NCI-H1694 (cell line): ENCODE data around the gene ABCA3.
"Not testable (repeated sequence)": the region's sequence is repeated elsewhere in the genome, so short reads cannot be mapped to it uniquely, and the experiment has no call there.

Source experiments
- DNase-seq: peaks from one replicate; lab custom pipeline; 2025; lab: John Stamatoyannopoulos, UW

ABCA3 gene

DNA sequence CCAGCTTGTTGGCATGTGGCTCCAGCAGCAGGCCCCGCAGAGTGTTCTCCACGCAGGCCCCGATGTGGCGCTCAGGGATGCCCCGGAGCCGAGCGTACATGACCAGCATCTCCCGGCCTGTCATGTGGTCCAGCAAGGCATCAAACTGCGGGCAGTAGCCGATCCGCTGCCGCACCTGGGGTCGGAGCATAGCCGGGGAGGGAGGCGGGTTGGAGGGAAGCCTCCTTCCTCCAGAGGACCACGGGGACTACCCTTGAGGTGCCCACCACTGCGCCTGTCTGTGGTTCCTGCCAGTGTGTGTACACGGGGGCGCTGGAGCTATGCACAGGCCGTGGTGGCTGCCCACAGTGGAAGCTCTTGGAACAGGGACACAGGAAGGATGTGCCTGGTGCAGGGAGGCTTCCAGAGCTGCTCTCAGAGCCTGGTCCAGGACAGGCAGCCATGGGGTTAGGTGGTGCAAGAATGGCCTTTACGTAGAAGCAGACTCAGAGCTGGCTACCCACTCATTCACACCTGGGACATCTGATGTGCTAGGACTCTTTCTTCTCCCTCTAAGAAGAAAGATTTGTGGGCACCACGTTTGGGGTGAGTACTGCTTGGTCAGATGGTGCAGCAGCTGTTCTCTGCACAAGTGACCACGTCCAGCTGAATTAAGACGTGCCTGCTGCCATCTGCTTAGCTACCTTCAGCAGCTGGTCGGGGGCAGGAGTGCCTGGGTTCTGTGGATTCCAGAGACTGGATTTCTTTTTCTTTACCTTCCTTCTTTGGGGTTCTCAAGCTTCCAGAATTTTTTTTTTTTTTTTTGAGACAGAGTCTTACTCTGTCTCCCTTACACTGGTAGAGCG lies 61.4 kb downstream of the ABCA3 start:
- no peak for DNase-seq

DNA sequence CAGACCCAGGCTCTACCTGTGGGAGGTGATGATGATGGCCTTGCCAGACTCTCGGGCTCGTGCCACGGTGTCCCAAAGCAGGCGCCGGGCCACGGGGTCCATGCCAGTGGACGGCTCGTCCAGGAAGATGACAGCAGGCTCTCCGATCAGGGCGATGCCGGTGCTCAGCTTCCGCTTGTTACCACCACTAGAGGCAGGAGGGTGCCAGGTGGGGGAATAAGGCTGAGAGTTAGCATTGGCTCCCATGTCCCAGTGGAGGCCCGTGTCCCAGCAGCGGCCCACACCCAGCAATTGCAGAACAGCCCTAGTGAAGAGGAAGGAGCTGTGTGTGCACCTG lies 62.3 kb downstream of the ABCA3 start:
- no peak for DNase-seq

DNA sequence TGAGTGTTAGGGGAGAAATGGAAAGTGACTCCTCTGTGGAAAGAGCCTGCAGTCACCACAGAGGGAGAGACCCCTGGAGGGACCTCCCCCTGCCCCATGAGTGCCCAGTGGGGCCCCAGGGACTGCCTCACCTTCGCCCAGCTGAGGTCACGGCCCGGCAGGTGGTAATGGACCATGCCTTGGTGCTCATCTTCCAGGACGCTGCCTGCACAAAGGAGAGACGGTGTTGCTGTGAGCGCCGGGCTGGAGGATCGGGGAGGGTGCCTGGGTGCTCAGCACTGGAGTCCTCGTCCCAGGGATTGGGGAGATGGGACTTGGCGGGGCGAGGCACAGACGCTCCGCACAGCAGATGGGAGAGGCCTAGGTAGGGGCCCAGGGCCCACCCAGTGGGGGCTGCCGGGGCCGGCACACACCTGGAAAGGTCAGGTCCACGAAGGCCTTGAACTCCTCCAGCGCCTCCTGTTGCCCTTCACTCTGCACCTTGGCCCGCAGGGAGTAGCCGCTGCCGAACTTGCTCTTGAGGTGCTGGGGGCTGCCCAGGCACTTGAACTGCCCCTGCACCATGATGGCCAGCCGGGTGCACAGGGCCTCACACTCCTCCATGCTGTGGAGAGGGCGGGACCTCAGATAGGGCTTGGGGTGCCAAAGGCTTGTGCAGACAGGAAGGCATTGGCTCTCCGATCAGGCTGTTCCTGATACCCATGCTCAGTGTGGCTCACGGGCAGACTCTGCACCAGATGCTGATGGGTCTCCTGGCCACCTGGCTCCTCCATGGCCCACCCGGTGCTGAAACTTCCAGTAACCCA lies 62.9 kb downstream of the ABCA3 start:
- no peak for DNase-seq

DNA sequence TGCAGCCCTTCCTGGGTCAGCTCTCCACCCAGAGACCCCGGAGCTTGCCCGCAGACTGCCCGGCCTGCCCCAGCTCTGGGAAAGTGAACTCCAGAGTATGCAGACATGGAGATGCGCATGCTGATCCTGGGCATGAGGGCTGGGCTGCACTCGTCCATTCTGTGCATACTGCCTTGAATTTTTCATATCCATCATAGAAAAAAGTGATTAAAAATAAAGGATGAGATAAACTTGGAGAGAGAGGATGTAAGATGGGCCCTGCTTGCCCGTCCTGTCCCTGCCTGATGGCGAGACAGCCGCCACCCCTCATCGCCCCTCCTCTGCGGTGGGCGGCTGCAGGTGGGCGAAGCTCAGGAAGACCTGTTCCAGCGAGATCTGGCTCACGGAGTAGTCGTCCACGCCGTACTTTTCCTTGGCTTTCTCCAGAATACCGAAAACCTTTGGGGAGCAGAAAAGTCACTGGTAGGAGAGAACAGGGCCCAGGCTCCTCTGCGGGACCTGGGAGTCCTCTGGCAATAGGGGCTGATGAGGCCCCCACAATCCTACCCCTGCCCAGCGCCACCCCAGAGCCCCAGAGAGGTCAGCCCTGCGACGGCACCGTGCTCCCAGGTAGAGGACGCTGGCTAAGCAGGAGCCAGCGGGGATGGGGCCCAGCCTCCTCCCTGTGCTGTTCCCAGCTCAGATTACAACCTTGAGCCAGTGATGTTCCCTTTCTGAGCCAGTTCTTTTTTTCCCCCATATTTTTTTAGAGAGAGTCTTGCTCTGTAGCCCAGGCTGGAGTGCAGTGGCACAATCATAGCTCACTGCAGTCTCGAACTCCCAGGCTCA lies 63.9 kb downstream of the ABCA3 start:
- no peak for DNase-seq

DNA sequence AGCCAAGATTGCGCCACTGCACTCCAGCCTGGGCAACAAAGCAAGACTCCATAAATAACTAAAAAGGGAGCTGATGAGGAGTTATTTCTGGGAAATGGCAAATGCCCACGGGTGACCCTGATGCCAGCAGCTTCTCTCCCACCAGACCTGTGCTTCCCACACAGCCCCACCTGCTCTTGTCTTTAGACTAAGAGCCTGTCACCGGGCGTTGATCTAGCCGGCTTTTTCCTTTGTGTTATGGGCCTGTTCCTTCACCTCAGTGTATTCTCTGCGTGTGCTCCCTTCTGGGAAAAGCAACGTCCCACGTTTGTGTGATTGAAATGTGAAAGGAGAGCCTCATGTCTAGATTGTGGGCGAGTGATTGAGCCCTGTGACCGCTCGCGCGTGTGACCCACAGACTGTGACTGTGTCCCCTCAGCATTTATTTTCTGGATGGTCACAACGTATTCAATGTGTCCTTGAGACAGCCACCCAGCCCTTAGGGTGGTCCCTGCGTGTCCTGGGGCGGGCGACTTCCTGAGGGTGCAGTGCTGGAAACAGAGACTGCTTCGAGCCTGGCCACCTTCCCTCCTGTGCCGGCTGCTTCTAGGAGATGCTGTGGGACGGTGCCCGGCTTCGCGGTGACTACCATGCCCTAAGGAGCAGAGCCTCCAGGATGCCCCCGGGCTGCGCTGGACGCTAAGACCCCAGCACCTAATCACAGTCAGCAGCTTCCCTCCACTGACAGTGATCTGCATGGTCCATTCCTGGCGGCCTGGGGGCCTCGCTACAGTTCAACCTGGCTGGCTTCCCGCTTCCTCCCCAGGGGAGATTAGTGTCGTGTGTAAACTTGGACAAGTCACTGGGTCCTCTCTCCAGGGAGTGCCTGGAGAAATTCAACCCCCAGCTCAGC lies 64.8 kb downstream of the ABCA3 start:
- DNase-seq: no peak

DNA sequence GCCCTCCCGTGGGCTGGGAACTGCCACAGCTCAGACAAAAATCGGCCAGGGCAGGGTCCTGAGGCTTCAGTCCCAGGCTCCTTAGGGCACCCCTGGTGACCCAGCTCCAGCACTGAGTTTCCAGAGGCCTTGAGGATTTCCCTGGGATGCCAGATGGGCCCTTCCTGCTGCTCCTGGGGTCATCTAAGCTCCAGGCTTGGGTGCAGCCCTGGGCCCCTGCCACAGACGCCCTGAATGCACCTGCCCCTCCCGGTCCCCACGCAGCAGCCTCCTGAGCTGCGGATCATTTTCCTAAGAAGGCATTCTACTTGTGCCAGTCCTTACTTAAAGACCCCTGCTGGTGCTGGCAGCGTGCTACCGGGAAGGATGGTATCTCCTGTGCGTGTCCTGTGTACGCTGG lies 66.6 kb downstream of the ABCA3 start:
- DNase-seq: no peak

DNA sequence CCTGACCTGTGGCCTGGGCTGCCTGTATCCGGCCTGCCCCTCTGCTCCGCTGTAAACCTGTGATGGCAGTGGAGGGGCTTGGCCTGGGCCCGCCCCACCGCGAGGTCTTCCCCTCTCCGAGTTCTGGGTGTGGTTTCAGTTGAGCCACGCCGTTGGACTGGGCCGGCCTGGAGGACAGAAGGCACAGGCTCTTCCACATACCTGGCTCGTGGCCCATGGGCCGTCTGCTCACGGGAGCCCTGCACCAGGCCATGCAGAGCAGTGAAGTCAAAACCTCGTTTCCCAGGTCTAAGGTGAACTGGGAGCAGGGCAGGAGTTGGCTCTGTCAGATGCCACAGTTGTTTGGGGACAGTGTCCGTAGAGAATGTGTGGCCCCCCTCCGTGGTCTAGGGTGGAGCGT lies 67.0 kb downstream of the ABCA3 start:
- no peak for DNase-seq

DNA sequence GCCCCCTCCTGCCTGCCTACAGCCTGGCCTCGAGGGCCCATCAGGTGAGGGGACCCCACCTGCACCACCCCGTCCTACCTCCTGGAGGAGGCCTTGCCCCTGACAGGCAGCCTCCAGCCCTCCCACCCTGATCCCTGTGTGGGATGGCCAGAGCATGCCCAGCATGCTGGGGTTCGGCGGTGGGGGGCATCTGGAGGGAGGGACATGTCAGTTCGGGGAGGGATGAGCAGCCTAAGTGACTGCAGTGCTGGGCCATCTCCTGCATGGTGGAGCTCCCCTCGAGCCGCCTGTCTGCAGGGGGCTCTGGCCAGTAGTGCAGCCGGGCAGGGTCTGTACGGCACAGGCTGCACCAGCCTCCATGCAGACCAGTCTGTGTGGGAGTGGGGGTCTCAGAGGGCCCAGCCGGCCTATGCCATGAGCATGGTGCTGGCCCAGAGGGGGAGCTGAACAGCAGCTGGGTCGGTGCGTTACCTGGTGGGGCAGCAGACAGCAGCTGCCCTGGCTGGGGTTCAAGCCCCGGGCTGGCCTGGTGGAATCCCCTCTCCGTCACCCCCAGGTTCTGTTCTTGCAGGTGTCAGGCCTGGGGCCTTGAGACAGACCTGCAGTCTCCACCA lies 68.6 kb downstream of the ABCA3 start:
- no peak for DNase-seq

DNA sequence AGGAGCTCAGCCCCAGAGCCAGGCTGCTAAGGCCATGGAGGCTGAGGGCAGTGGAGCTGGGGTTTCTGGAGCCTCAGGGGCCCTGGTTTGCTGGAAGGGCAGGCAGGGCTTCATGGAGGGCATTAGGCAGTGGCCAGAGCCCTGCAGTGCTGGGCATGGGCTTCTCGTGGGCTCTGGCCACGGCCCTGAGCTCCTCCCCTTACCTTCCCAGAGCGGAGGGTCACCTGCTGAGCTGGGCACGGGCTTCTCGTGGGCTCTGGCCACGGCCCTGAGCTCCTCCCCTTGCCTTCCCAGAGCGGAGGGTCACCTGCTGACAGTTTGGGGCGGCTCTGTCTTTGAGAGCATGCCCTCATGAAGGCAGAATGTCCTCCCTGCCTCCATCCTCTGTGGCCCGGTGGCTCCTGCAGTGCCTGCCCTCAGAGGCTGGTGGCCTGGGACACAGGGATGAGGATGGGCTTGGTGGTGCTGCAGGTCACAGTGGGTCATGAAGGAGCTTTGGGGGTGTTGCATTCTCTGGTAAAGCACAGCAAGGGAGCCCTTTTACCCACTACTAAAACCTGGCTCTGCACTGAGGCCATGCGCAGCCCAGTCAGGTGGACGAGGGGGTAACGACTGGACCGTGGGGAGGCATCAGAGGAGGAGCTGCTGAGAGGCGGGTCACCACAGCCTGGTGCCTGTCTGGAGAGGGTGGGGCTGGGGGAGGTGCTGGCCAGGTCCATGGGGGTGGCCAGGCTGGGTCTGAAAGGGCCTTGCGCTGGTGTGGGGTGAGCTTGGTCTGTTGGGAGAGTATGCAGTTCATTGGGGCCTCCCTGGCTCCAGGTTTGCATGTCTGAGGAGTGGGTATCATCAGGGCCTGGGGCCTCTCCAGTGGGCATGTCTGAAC lies 69.7 kb downstream of the ABCA3 start:
- DNase-seq: no peak

DNA sequence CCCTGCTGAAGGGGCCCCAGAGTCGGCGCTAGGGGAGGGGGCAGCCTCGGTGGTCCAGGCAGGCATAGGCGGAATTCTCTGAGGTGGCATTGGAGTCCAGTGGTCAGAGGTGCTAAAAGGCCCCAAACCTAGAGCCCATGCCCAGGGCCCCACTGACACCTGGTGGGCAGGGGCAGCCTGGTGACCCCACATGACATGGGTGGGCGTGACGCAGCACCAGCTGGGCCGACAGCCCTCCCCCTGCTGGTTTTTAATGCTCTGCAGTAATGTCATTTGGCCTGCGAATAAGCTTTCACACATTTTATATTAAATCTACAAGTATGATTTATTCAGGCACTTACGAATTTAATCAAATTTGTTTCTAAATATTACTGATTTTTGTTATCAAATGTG lies 70.5 kb downstream of the ABCA3 start:
- DNase-seq: no peak

DNA sequence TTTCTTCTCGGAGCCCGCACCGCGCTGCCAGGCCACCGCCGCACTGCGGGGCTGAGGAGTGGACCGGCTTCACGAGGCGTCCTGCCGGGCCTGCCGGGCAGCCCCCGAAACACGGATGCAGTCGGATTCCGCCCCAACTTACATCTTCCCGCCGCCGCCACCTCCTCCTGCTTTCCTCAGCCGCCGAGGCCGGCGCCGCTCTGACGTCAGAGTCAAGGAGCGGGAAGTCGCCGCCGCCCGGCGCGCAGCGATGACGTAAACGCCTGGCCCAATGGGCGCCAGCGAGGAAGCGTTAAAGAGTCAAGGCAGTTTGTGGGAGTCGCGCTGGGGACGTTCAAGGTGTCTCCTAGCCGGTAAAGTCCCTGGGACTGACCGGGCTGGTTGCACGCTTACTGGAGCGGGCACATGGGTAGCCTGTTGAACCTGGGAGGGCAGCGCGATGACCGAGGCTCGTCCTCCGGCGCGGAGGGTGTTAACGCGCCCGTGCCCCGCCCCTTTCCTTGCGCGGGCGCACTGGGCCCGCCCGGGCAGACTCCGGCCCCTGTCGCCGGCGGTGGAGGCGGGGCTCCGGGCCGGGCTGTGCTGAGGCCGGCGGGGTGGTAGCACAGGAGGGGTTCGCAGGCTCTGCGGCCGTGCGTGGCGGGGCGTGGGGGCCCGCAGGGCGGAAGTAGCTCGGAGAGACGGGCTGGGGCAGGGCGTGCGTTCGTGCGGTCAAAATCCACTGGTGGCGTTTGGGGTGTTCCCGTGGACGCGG lies 72.4 kb downstream of the ABCA3 start, which contains the start of gene RNPS1:
RNPS1 (minus strand) TSS at position 214 of the 754 bp plus-strand sequence. CDS start 3,483 bp downstream, outside the sequence.
- DNase-seq: peak; percentile 71

DNA sequence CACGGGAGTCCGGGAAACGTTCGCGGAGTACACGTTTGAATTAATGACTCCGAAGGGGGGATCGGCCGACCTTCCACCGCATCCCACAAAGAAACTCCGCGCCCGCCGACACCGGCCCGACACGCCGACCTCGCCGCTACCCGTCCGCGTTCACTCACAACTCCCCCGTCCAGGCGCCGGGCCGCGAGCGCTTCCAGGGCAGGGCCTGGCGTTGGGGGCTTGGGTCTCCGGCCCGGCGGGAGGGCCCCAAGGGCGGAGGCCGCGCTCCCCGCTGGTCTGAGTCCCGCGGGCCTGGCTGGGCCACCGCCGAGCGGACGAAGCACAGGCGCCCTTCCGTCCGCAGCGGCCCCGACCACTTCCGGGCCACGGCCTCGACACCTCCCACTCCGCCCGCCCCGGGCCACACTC lies 73.0 kb downstream of the ABCA3 start:
- DNase-seq: not testable (repeated sequence)

DNA sequence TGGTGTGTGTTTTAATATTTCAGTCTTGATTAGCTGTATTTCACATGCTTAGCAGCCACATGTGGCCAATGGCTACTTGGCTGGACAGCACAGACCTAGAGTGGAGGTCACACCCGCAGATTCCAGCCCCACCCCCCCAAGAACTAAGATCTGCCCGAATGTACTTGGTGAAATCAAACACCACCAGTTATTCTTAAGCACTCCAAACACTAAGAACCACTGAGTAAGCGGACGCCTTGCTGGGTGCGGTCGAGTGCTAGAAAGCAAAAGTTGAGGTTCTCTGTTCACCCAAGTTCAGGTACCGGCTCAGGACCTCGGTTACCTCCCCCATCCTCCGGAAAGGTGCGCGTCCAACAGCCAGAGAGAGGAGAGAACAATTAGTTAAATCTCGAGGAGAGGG lies 73.6 kb downstream of the ABCA3 start:
- DNase-seq: not testable (repeated sequence)

DNA sequence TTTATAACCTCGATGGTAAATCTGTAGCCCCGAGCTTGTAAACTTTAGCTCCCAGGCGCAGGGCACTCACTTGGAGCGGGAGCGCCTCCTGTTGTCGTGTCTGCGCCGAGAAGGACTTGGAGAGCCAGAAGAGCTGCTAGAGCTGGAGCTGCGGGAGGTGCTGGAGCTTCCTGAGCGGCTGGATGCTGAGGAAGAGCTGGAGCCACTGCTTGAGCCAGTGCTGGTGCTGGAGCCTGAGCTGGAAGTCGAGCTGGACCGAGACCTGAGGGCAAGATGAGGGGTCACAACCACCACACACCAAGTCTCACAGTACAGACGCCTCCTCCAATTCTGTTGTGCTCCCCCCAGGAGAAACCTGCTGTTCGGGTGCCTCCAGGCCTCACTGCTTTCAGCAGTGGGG lies 77.5 kb downstream of the ABCA3 start:
- DNase-seq: not testable (repeated sequence)

DNA sequence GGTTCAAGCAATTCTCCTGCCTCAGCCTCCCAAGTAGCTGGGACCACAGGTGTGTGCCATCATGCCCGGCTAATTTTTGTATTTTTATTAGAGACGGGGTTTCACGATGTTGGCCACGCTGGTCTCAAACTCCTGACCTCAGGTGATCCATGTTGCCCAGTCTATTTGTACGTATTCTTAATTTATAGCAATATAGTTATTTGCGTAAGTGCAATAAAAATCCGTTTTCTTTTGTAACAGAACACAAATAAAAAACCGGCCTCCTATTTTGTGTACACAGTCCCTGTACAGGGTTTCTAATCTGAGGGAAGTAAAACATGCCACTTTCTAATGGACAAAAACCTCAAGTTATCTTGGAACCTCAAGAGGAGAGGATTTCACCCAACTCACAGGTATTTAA lies 80.3 kb downstream of the ABCA3 start:
- no peak for DNase-seq

DNA sequence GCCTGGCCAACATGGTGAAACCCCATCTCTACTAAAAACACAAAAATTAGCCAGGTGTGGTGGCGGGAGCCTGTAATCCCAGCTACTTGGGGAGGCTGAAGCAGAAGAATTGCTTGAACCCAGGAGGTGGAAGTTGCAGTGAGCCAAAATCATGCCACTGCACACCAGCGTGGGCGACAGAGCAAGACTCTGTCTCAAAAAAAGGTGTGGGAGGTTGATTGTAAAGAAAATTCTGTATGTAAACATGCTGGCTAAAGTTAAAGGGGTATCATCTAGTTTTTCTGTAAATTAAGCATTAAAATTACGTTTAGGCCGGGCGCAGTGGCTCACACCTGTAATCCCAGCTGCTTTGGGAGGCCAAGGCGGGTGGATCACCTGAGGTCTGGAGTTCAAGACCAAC lies 82.0 kb downstream of the ABCA3 start:
- not testable (repeated sequence) for DNase-seq

DNA sequence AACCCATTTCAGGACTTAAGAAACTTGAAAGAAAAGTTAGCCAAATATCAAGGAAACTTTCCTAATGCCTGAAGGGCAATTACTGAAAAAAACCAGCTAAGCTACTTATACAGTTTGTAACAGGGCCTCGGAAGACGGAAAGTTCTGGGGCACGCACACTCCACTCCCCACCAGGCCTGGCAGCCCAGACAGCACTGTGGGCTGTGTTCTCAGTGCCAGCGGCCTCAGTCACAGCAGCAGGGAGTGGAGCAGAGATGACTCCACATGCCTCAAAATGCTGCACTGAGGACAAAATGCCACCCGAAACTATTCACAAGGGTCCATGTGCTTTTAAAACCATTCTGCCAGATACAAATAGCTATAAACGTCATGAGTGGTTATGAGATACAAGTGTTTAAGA lies 82.8 kb downstream of the ABCA3 start:
- no peak for DNase-seq

DNA sequence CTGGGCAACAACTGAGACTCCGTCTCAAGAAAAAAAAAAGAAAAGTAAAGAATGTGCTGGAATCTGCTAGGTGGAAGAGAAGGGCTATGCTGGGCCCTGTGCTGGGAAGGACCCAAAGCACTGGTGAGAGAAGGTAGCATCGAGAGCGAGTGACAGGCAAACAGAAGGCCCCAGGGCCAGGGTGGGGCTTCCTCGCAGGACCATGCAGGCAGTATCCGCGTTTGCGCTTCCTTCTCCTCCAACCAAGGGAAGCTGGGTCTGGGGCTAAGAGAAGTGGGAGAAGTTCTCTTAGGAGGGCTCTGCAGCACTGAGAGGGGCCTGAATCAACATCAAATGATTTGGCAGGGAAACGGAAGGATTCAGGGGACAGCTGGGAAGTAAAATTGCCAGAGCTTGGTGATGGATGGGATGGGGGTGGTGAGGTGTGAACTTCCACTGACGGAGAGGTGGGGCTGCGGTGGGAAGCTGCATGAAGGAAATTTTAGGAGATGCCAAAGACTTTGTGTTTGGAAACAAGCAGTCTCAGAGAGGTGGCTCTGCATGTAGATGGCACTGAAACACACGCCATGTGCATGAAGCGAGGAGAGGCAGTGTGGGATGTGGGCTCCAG lies 83.9 kb downstream of the ABCA3 start:
- DNase-seq: no peak

DNA sequence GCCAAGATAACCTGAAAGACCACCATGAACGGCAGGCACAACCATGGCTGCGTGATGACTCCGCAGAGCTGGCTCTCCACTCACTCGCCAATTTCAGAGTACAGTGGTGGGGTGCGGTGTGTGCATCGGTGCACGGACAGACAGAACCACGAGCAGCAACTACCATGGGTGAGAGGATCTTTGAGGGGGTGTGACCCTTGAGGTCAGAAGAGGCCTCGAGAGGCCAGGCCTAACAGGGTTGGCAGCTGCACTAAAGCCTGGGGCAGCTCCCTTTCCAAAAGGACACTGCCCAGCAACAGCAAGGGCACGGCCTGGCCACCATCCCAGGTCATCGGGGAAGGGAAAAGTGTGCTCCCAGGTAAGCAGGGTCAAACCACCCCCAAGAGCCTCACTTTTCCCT lies 87.2 kb downstream of the ABCA3 start:
- DNase-seq: no peak
